ENCODE results near the gene CENPO.
"Not testable (repeated sequence)": the region's sequence is repeated elsewhere in the genome, so short reads cannot be mapped to it uniquely, and the experiment has no call there.

The CENPO gene

DNA sequence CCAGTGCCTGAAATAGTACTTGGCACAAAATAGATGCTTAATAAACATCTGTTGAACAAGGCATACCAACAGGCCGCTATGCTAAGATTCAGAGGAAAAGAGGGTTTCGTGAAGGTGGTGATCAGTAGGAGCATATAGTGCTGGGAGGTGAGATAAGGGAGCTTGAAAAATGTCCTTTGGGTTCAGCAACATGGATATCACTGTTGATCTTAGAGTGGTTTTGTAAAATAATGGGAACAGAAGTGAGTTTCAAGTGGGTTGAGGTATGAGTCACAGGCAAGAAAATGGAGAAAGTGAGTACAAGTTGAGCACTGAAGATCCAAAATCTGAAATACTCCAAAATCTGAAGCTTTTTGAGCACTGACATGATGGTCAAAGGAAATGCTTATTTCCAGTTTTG lies 4.4 kb downstream of the CENPO start:
- no peak for DNase-seq (ENCODE audit: low read depth in 2 of 2)
- no peak overlapping the region for H3K4me3 ChIP-seq (replicated peaks in 1 of 2; ENCODE audit: low read depth in 2 of 2, low read length in 2 of 2)

DNA sequence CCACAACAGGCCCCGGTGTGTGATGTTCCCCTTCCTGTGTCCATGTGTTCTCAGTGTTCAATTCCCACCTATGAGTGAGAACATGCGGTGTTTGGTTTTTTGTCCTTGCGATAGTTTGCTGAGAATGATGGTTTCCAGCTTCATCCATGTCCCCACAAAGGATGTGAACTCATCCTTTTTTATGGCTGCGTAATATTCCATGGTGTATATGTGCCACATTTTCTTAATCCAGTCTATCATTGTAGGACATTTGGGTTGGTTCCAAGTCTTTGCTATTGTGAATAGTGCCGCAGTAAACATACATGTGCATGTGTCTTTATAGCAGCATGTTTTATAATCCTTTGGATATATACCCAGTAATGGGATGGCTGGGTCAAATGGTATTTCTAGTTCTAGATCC lies 7.3 kb downstream of the CENPO start:
- not testable (repeated sequence) for DNase-seq (ENCODE audit: low read depth in 2 of 2); H3K4me3 ChIP-seq (replicated peaks in 1 of 2; ENCODE audit: low read depth in 2 of 2, low read length in 2 of 2)

More for the DNA sequence above, 4.4 kb downstream of the CENPO start:
- TF ChIP-seq, protein P1, sequence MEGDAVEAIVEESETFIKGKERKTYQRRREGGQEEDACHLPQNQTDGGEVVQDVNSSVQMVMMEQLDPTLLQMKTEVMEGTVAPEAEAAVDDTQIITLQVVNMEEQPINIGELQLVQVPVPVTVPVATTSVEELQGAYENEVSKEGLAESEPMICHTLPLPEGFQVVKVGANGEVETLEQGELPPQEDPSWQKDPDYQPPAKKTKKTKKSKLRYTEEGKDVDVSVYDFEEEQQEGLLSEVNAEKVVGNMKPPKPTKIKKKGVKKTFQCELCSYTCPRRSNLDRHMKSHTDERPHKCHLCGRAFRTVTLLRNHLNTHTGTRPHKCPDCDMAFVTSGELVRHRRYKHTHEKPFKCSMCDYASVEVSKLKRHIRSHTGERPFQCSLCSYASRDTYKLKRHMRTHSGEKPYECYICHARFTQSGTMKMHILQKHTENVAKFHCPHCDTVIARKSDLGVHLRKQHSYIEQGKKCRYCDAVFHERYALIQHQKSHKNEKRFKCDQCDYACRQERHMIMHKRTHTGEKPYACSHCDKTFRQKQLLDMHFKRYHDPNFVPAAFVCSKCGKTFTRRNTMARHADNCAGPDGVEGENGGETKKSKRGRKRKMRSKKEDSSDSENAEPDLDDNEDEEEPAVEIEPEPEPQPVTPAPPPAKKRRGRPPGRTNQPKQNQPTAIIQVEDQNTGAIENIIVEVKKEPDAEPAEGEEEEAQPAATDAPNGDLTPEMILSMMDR (IDR thresholded peaks at IDR 0.05; ENCODE audit: low read depth, low read length): no peak

DNA sequence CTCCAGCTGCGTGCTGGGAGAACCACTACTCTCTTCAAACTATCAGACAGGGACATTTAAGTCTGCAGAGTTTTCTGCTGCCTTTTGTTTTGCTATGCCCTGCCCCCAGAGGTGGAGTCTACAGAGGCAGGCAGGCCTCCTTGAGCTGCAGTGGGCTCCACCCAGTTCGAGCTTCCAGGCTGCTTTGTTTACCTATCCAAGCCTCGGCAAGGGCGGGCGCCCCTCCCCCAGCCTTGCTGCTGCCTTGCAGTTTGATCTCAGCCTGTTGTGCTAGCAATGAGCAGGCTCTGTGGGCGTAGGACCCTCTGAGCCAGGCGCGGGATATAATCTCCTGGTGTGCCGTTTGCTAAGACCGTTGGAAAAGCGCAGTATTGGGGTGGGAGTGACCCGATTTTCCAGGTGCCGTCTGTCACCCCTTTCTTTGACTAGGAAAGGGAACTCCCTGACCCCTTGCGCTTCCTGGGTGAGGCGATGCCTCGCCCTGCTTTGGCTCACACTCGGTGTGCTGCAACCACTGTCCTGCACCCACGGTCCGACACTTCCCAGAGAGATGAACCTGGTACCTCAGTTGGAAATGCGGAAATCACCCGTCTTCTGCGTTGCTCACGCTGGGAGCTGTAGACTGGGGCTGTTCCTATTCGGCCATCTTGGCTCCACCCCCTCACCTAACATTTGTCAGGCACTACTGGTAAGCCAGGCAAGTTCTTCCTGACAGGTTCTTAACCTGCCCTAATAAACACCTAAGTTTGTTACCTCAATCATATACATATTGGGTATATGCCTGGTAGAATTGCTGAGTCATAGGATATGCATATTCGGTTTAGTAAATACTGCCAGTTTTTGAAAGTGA lies 12.8 kb downstream of the CENPO start:
- DNase-seq (ENCODE audit: low read depth in 2 of 2); H3K4me3 ChIP-seq (replicated peaks in 1 of 2; ENCODE audit: low read depth in 2 of 2, low read length in 2 of 2): not testable (repeated sequence)

DNA sequence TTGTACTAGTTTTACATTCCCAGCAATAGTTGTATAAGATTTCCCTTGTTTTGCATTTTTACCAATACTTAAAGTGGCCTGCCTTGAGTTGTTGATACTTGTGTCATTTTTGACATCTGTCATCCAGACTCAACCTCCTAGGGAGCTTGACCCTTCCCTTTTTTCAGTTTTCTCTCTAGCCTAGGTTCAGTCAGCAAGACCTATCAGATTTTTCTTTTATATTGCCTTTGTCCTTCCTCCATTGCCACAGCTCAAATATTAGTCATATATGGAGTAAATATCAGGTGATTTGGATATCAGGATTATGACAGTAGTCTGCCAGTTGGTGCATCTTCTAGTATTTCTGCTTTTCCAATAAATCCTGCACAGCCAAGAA lies 13.4 kb downstream of the CENPO start:
- no peak for DNase-seq (ENCODE audit: low read depth in 2 of 2)
- no peak overlapping the region for H3K4me3 ChIP-seq (replicated peaks in 1 of 2; ENCODE audit: low read depth in 2 of 2, low read length in 2 of 2)
- TF ChIP-seq, protein P1 (IDR thresholded peaks at IDR 0.05; ENCODE audit: low read depth, low read length): no peak

DNA sequence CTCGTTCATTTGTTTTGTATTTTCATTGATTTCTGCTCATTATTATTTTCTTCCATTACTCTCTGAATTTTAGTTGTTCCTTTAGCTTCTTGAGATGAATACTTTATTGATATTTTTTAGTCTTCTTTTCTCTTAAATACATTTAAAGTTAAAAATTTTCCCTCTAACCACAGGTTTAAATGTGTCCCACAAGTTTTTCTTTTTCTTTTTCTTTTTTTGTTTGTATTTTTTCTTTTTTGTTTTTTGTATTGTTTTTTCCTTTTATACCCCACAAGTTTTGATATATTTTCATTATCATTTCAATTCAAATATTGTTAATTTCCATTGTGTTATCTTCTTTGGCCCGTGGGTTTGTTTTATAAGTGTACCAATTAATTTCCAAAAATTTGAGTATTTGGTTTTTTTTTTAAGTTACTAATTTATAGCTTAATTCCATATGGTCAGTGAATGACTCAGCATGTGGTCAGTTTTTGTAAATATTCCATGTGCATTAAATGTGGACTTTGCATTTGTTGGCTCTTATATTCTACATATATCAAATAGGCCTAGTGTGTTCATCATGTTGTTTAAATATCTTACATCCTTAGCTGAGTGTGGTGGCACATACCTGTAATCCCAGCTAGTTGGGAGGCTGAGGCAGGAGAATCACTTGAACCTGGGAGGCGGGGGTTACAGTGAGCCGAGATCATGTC lies 16.2 kb downstream of the CENPO start:
- peak in 1 of 2 donors; percentile 38 for DNase-seq (ENCODE audit: low read depth in 2 of 2)
- TF ChIP-seq, protein P1 (IDR thresholded peaks at IDR 0.05; ENCODE audit: low read depth, low read length): no peak
- H3K4me3 ChIP-seq (replicated peaks in 1 of 2; ENCODE audit: low read depth in 2 of 2, low read length in 2 of 2): no peak overlapping the region

DNA sequence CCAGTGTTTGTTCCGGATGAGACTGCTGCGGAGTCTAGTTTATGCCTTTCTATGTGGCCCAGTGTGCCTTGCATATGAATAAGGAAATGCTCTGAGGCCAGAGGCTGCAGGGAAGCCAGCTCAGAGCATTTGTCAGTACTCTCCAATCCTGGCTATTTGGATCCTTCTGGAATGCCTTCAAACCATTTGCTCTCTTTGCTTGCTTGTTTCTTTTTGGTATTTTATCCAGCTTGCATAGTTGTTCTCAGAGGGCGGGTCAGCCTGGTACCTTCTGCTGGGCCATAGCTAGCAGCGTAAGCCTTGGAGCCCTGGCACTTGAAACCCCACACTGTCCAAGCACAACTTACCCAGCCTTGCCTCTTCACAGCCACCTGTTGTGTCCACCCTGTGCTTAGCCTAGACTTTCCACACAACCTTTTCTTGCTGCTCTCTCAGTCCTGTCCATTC lies 20.5 kb downstream of the CENPO start:
- TF ChIP-seq, protein P1 (IDR thresholded peaks at IDR 0.05; ENCODE audit: low read depth, low read length): no peak
- no peak for DNase-seq (ENCODE audit: low read depth in 2 of 2)
- H3K4me3 ChIP-seq (replicated peaks in 1 of 2; ENCODE audit: low read depth in 2 of 2, low read length in 2 of 2): no peak overlapping the region

DNA sequence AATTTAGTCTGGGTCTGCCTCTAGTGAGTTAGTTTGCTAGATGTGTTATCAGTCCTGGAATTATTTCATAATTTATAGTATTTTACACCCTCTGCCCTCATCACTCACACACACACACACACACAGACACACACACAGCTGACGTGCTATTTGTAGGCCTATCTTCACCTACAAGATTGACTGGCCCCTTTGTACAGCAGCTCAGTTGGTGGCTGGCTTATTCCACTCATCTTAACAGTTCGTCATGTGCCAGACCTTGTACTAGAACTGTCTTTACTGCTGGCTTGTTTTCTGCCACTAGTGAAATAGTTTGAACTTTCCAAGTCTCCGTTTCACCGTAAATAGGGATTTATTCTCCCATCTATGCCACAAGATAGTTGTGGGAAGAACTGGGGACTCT lies 21.3 kb downstream of the CENPO start:
- H3K4me3 ChIP-seq (replicated peaks in 1 of 2; ENCODE audit: low read depth in 2 of 2, low read length in 2 of 2): no peak overlapping the region
- DNase-seq (ENCODE audit: low read depth in 2 of 2): no peak
- TF ChIP-seq, protein P1 (IDR thresholded peaks at IDR 0.05; ENCODE audit: low read depth, low read length): no peak

Measured in cardiac fibroblast (primary cell).